NK-92 (cell line): ENCODE results near the gene CTDSPL.
"Not testable (repeated sequence)": the region's sequence is repeated elsewhere in the genome, so short reads cannot be mapped to it uniquely, and the experiment has no call there.

Experiments
- DNase-seq: peaks from one replicate; lab custom pipeline; 2025; ENCODE audit not compliant: unreplicated experiment; lab: John Stamatoyannopoulos, UW

CTDSPL gene

GRCh38 chr3:37985637-37986320 lies 124.1 kb downstream of the CTDSPL start:
- DNase-seq: no peak

- DNase-seq: no peak
Measured at GRCh38 chr3:37986479-37987314, 125.0 kb downstream of the CTDSPL start.

- no peak for DNase-seq
Measured at GRCh38 chr3:37987315-37987697, 125.6 kb downstream of the CTDSPL start.

- no peak for DNase-seq
Measured at GRCh38 chr3:37987751-37988179, 126.1 kb downstream of the CTDSPL start.

GRCh38 chr3:37988376-37988775 lies 126.7 kb downstream of the CTDSPL start:
- DNase-seq: not testable (repeated sequence)

- no peak for DNase-seq
Measured at GRCh38 chr3:37988931-37989525, 127.3 kb downstream of the CTDSPL start.

GRCh38 chr3:37989821-37990480 lies 128.3 kb downstream of the CTDSPL start:
- no peak for DNase-seq

GRCh38 chr3:37990527-37990926 lies 128.8 kb downstream of the CTDSPL start, which contains the start of gene VILL:
VILL (plus strand) TSS chr3:37990786; CDS start chr3:37993673, 2,887 bp downstream.
- no peak for DNase-seq

GRCh38 chr3:37991109-37991508 lies 129.4 kb downstream of the CTDSPL start:
- DNase-seq: no peak

GRCh38 chr3:37991823-37992222 lies 130.1 kb downstream of the CTDSPL start:
- no peak for DNase-seq

GRCh38 chr3:37992271-37993066 lies 130.8 kb downstream of the CTDSPL start:
- DNase-seq: no peak

GRCh38 chr3:37993067-37993455 lies 131.4 kb downstream of the CTDSPL start:
- DNase-seq: no peak

GRCh38 chr3:37993460-37993819 lies 131.8 kb downstream of the CTDSPL start:
- no peak for DNase-seq

GRCh38 chr3:37993820-37994638 lies 132.3 kb downstream of the CTDSPL start:
- no peak for DNase-seq

- no peak for DNase-seq
Measured at GRCh38 chr3:37994639-37994972, 132.9 kb downstream of the CTDSPL start.

- no peak for DNase-seq
Measured at GRCh38 chr3:37995652-37996641, 134.3 kb downstream of the CTDSPL start.

- no peak for DNase-seq
Measured at GRCh38 chr3:37996785-37997301, 135.2 kb downstream of the CTDSPL start.

- DNase-seq: no peak
Measured at GRCh38 chr3:37997342-37997741, 135.7 kb downstream of the CTDSPL start.
